Activated naive CD4-positive, alpha-beta T cell treated with anti-CD3 and anti-CD28 coated beads, Interleukin-2, amount 50 U/mL, for 72 hours (primary cell): Measurements from ENCODE around the gene AK2. TPM values are rescaled to one million over a fixed set of nuclear protein-coding genes. Genes with fewer than 3 reads are reported as not detected.
A peak's percentile ranks its signal among the peaks of the same experiment; 100 is the strongest.
"Not testable (repeated sequence)": the region's sequence is repeated elsewhere in the genome, so short reads cannot be mapped to it uniquely, and the experiment has no call there.

Source experiments
- ATAC-seq, 2 donors: fragments of 150-1000 bp; cut with Tn5 transposase; 2 replicates each; pipeline ENCODE4 v1.10.0; 2021; ENCODE audit warnings: mild to moderate bottlenecking in 2 of 2, moderate library complexity in 2 of 2
- DNase-seq, 2 donors: peaks; one replicate each; pipeline ENCODE4 v3.0.0; 2021 to 2022; ENCODE audit warnings: low spot score in 2 of 2
- H3K27ac Mint-ChIP-seq, 2 donors: one replicate each; pipeline ENCODE4 v1.8.0; 2022; ENCODE audit warnings: mild to moderate bottlenecking in 2 of 2, mixed read lengths in 2 of 2
- H3K36me3 Mint-ChIP-seq, 2 donors: one replicate each; pipeline ENCODE4 v1.8.0; 2022; ENCODE audit warnings: mixed read lengths in 2 of 2
- H3K9me3 Mint-ChIP-seq, 2 donors: one replicate each; pipeline ENCODE4 v1.8.0; 2022; ENCODE audit warnings: mixed read lengths in 2 of 2
- total RNA-seq, 2 donors: library from RNA; stranded (reverse); gene quantifications; one replicate each; pipeline ENCODE4 v1.2.3, GENCODE V29; 2022

The AK2 gene
- total RNA-seq = 100 to 1,000 TPM; 257 to 425 TPM

- H3K36me3 Mint-ChIP-seq = peaks cover 27 to 44% of the 10 kb centered on the region in 2 donors
- peak; percentile 99 to 100 for ATAC-seq
- H3K27ac Mint-ChIP-seq = peak within 1 kb of the TSS; percentile 94 to 97
- DNase-seq = peak; percentile 91 to 97
- peaks cover 0 to 5% of the 10 kb centered on the region in 2 donors for H3K9me3 Mint-ChIP-seq
Measured at GRCh38 chr1:33036526-33037503, at the start of gene AK2. TSS of gene AK2 (minus strand) at chr1:33036883. CDS start at chr1:33036828, 55 bp downstream.

GRCh38 chr1:33086384-33086850 lies 49.7 kb upstream of the AK2 start:
- H3K9me3 Mint-ChIP-seq = no peaks in the 10 kb centered on the region
- no peaks in the 10 kb centered on the region for H3K36me3 Mint-ChIP-seq
- H3K27ac Mint-ChIP-seq = no peak overlapping the region
- peak in 1 of 2 donors; percentile 54 for DNase-seq
- ATAC-seq = peak; percentile 67

DNA sequence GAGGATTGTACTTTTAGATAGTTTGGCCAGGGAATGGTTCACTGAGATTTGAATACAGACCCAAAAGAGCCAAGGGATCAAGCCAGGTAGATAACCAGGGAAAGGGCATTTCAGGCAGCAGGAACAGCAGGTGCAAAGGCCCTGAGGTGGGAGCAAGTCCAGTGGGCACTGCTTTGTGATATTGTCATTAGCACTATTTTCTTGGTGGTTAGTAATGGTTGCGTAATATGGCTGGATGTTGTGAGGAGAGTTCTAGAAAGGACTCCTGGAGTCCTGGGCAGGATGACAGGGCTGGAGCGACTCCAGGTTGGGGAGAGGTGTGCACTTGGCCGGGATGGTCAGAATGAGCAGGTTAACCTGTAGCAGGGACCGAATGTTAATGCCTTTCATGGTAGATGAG lies 48.6 kb upstream of the AK2 start:
- DNase-seq = no peak
- no peak for ATAC-seq
- Mint-ChIP-seq H3K9me3 (no peaks in the 10 kb centered on the region), H3K27ac (no peak overlapping the region), H3K36me3 (no peaks in the 10 kb centered on the region)

DNA sequence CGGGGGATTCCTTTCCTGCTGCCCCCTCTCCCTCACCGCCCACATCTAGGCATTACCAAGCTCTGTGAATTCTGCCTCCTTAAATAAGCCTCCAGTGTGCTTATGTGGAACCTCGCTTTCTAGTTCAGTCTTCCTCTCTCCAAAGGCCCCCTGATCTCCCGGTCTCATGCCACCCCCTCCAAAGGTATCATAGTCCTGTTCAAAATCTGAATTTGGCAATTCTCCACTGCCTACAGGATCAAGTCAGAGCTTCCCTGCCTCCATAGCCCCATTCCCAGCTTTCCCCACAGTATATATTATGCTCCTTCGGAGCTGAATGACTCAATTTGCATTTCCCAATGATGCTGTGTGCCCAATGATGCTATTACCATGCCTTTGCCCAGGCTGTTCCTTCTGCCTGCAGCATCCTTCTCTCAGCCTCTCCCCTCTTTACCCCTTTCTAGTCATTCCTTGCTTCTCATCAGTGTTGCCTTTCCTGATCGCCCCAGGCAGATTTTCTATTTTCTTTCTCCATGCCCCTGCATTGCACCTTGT lies 46.0 kb upstream of the AK2 start:
- no peaks in the 10 kb centered on the region for H3K9me3 Mint-ChIP-seq
- no peak for ATAC-seq
- no peaks in the 10 kb centered on the region for H3K36me3 Mint-ChIP-seq
- DNase-seq = no peak
- no peak overlapping the region for H3K27ac Mint-ChIP-seq

DNA sequence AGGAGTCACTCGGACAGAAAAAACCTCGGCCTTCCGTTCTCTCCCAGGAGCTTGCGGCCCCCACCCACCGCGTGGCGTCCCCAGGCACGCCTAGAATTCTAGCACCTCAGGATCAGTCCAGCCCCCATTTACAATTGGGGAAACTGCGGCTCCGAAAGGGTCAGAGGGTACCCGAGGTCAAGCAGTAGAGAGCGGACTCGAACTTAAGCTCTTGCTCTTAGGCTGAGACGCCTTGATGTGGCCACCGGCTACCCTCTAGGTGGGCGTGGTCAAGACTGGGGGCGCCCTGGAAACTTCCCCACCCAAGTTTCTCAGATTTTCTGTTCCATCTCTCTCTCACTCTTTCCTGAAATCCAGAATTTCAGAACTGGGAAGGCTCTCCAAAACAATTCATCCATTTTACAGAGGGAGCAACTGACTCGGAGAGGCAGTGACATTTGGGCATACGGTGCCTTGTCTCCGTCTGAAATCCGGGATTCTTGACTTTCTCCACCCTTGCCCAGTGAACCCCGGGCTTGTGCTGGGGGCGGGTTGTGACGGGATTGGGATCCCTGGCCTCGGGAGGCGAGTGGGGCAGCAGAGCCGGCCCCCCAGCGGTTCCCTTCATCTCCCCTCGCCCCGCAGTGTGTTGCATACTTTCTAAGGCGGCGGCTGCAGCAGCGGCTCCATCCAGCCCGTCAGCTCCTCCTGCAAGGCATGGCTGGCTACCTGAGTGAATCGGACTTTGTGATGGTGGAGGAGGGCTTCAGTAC lies 45.0 kb upstream of the AK2 start:
- DNase-seq = no peak
- no peak for ATAC-seq
- H3K27ac Mint-ChIP-seq = no peak overlapping the region
- H3K36me3 Mint-ChIP-seq = no peaks in the 10 kb centered on the region
- H3K9me3 Mint-ChIP-seq = no peaks in the 10 kb centered on the region

DNA sequence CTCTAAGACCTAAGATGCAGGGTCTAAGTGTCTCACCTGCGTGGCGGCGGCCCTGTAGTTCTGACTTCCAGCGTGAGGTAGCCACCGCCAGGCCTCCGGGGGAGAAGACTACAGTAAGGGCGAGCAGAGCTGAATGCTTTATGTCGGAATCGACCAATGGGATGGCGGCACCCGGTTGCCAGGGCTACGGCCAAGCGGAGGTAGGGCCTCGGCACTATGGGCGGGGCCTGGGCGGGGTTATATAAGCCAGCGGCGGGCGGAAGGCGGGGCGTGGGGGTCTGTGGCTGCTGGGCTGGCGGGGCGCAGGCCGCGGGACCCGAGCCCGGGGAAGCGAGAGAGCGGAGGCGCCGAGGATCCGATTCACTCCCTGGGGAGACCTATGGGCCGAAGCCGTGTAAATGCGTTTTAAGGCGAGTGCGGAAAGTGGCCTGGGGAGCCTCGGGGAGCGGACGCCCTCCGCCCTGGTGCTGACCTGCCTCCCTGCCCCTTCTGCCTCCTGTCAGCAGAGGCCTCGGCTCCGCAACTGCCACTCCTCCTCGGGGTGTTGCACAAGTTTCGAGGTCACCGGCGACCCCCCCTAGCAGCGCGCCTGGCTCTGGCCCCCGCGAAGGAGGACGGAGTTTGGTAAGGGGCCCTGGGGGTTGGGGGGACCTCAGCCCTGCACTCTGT lies 44.3 kb upstream of the AK2 start, which contains the start of gene AZIN2:
Gene AZIN2, plus strand, starts transcription at position 269 of the 669 bp plus-strand sequence. CDS start 1,097 bp downstream, outside the sequence.
- H3K9me3 Mint-ChIP-seq = no peaks in the 10 kb centered on the region
- ATAC-seq (peak; percentile 99 to 100), DNase-seq (peak; percentile 91 to 98)
- H3K27ac Mint-ChIP-seq = peak within 1 kb of the TSS; percentile 46 to 56
- H3K36me3 Mint-ChIP-seq = no peaks in the 10 kb centered on the region

GRCh38 chr1:33080373-33080772 lies 43.7 kb upstream of the AK2 start:
- H3K27ac Mint-ChIP-seq = peak overlapping the region; percentile 46 to 56
- H3K36me3 Mint-ChIP-seq = no peaks in the 10 kb centered on the region
- no peak for ATAC-seq
- H3K9me3 Mint-ChIP-seq = no peaks in the 10 kb centered on the region
- no peak for DNase-seq

GRCh38 chr1:33078030-33078591 lies 41.4 kb upstream of the AK2 start:
- H3K27ac Mint-ChIP-seq = no peak overlapping the region

GRCh38 chr1:33074193-33074945 lies 37.7 kb upstream of the AK2 start:
- H3K36me3 Mint-ChIP-seq = no peaks in the 10 kb centered on the region

More at GRCh38 chr1:33078030-33078591, 41.4 kb upstream of the AK2 start:
- H3K36me3 Mint-ChIP-seq = no peaks in the 10 kb centered on the region
- no peak for ATAC-seq
- no peak for DNase-seq
- H3K9me3 Mint-ChIP-seq = no peaks in the 10 kb centered on the region

DNA sequence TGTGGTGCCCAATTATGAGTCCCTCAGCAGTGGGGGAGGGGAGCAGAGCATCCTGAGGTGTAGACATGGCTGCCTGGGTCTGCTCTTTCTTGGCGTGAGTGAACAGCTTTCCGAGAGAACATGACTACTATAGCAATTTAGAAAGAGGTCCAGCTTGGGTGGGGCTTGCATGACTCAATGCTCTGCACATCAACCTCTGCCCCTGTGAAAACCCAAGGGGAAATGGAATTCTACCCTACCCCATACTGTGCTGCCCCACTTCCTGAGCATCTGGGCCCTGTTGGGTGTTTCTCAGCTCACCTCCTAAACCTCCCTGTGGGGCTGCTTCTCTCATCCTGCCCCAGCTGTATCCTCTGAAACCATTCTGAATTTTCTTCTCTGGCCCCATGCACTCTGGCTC lies 36.0 kb upstream of the AK2 start:
- Mint-ChIP-seq H3K36me3 (peaks cover 1 to 2% of the 10 kb centered on the region in 2 donors), H3K9me3 (peaks cover under 1% of the 10 kb centered on the region in 2 donors), H3K27ac (peak overlapping the region in 1 of 2 donors; percentile 70)
- DNase-seq = no peak
- no peak for ATAC-seq

More at GRCh38 chr1:33074193-33074945, 37.7 kb upstream of the AK2 start:
- ATAC-seq = no peak
- Mint-ChIP-seq H3K9me3 (no peaks in the 10 kb centered on the region), H3K27ac (no peak overlapping the region)
- no peak for DNase-seq

DNA sequence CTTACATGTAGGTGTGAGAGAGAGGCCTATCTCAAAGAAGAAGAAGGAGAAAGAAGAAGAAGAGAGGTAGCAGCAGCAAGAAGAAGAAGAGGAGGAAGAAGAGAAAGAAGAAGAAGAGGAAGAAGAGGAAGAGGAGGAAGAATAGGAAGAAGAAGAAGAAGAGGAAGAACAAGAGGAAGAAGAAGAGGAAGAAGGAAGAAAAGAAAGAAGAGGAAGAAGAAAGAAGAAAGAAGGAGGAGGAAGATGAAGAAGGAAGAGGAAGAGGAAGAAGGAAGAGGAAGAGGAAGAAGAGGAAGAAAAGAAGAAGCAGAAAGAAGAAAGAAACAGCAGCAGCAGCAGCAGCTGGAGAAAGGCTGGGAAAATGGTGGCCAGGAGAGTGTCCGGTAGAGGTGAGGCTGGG lies 33.9 kb upstream of the AK2 start:
- H3K36me3 Mint-ChIP-seq = peaks cover 14 to 15% of the 10 kb centered on the region in 2 donors
- H3K27ac Mint-ChIP-seq = peak overlapping the region in 1 of 2 donors; percentile 69
- DNase-seq (no peak), ATAC-seq (no peak)
- peaks cover 10 to 13% of the 10 kb centered on the region in 2 donors for H3K9me3 Mint-ChIP-seq

DNA sequence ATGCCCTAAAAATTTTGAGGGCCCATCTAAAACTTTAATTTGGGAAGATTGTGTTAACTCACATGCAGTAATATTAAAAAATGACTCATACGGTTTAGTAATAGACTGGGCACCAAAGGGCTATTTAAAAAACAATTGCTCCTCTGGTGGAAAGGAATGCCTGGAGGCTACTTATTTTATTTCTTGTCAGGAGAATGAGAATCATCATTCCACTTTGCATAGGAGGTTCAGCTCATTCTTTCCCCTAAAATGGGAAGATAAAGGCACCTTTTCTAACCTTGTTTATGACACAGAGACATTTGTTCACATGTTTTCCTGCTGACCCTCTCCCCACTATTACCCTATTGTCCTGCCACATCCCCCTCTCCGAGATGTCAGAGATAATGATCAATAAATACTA lies 31.4 kb upstream of the AK2 start:
- Mint-ChIP-seq H3K9me3 (peaks cover 28 to 34% of the 10 kb centered on the region in 2 donors), H3K36me3 (peaks cover 34 to 36% of the 10 kb centered on the region in 2 donors)
- ATAC-seq, H3K27ac Mint-ChIP-seq, DNase-seq: not testable (repeated sequence)

- not testable (repeated sequence) for H3K27ac Mint-ChIP-seq, DNase-seq, ATAC-seq
- H3K9me3 Mint-ChIP-seq = peaks cover 35 to 45% of the 10 kb centered on the region in 2 donors
- H3K36me3 Mint-ChIP-seq = peaks cover 46 to 50% of the 10 kb centered on the region in 2 donors
Measured at GRCh38 chr1:33066477-33066876, 29.8 kb upstream of the AK2 start.

- peaks cover 46 to 50% of the 10 kb centered on the region in 2 donors for H3K36me3 Mint-ChIP-seq
- DNase-seq (no peak), ATAC-seq (no peak)
- H3K27ac Mint-ChIP-seq = no peak overlapping the region
- peaks cover 35 to 45% of the 10 kb centered on the region in 2 donors for H3K9me3 Mint-ChIP-seq
Measured at GRCh38 chr1:33065301-33065700, 28.6 kb upstream of the AK2 start.

DNA sequence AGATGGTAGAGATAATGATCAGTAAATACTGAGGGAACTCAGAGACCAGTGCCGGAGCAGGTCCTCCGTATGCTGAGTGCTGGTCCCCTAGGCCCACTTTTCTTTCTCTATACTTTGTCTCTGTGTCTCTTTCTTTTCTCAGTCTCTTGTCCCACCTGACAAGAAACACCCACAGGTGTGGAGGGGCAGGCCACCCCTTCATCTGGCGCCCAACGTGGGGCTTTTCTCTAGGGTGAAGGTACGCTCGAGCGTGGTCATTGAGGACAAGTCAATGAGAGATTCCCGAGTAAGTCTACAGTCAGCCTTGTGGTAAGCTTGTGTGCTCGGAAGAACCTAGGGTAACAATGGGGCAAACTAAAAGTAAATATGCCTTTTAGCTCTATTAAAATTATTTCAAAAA lies 27.6 kb upstream of the AK2 start:
- H3K27ac Mint-ChIP-seq, DNase-seq, ATAC-seq: not testable (repeated sequence)
- H3K9me3 Mint-ChIP-seq = peaks cover 35 to 45% of the 10 kb centered on the region in 2 donors
- H3K36me3 Mint-ChIP-seq = peaks cover 46 to 50% of the 10 kb centered on the region in 2 donors
